PC-9 (cell line): ENCODE data around the gene CD96. TPM values are rescaled to one million over a fixed set of nuclear protein-coding genes. Genes with fewer than 3 reads are reported as not detected.
"Not testable (repeated sequence)": the region's sequence is repeated elsewhere in the genome, so short reads cannot be mapped to it uniquely, and the experiment has no call there.

Experiments used
- BruUV-seq: library from RNA; stranded (reverse); fragments of 400-500 nt; replicated peaks from 2 replicates; lab custom pipeline; 2021; lab: Mats Ljungman, UMichigan
- CTCF ChIA-PET: fragments of 300-600 bp; sonication (Branson Sonifier 250); formaldehyde crosslinking; loops from one replicate; lab custom pipeline; 2022; ENCODE audit warnings: antibody characterized with exemption; lab: Charles Lee
- POLR2A ChIA-PET: fragments of 300-600 bp; sonication (Branson Sonifier 250); formaldehyde crosslinking; loops from one replicate; lab custom pipeline; 2022; ENCODE audit warnings: antibody characterized with exemption; ENCODE audit not compliant: unreplicated experiment; lab: Charles Lee
- DNase-seq, 2 experiments: peaks; one replicate each; pipeline versions ENCODE4 v3.0.0 to v3.0.0-alpha.2; 2015 to 2022; ENCODE audit warnings: mixed read lengths in 1 of 2
- H2AFZ ChIP-seq: fragments of 200-600 bp; sonication (generic); 2 replicates; pipeline ENCODE4 v1.8.1; 2017; ENCODE audit warnings: antibody characterized with exemption
- H3F3A ChIP-seq: fragments of 200-600 bp; sonication (generic); 2 replicates; pipeline ENCODE4 v1.8.1; 2017; ENCODE audit warnings: antibody characterized with exemption, mild to moderate bottlenecking, low read depth; ENCODE audit not compliant: insufficient read depth
- H3K27ac ChIP-seq: fragments of 200-600 bp; sonication (generic); 2 replicates; pipeline ENCODE4 v1.6.1; 2016; ENCODE audit warnings: mixed run types
- H3K27me3 ChIP-seq: fragments of 200-600 bp; sonication (generic); 2 replicates; pipeline ENCODE4 v1.6.1; 2016; ENCODE audit warnings: low read depth, mixed run types; ENCODE audit not compliant: insufficient read depth
- H3K36me3 ChIP-seq: fragments of 200-600 bp; sonication (generic); 2 replicates; pipeline ENCODE4 v1.6.1; 2016; ENCODE audit warnings: low read depth, mixed run types
- H3K4me1 ChIP-seq: fragments of 200-600 bp; sonication (generic); replicated peaks from 2 replicates; pipeline ENCODE4 v1.6.1; 2016; ENCODE audit warnings: mixed run types; ENCODE audit not compliant: insufficient read depth
- H3K4me2 ChIP-seq: fragments of 200-600 bp; sonication (generic); 2 replicates; pipeline ENCODE4 v1.6.1; 2017; ENCODE audit warnings: mixed run types
- H3K4me3 ChIP-seq: fragments of 200-600 bp; sonication (generic); 2 replicates; pipeline ENCODE4 v1.6.1; 2016; ENCODE audit warnings: mixed run types
- H3K79me2 ChIP-seq: fragments of 200-600 bp; sonication (generic); 2 replicates; pipeline ENCODE4 v1.6.1; 2017; ENCODE audit warnings: low read depth, mixed run types
- H3K9me2 ChIP-seq: fragments of 200-600 bp; sonication (generic); 2 replicates; pipeline ENCODE4 v1.8.1; 2017; ENCODE audit warnings: mild to moderate bottlenecking; ENCODE audit not compliant: insufficient read depth
- H3K9me3 ChIP-seq: fragments of 200-600 bp; sonication (generic); 2 replicates; pipeline ENCODE4 v1.8.1; 2016; ENCODE audit warnings: low read depth; ENCODE audit not compliant: insufficient read depth
- H4K20me1 ChIP-seq: fragments of 200-600 bp; sonication (generic); 2 replicates; pipeline ENCODE4 v1.8.1; 2017; ENCODE audit not compliant: insufficient read depth
- CTCF ChIP-seq: fragments of 200-600 bp; sonication (generic); conservative IDR thresholded peaks from 2 replicates; pipeline ENCODE4 v1.6.1; 2017; ENCODE audit warnings: mixed run types, antibody characterized with exemption, mild to moderate bottlenecking, moderate library complexity
- EZH2 ChIP-seq: fragments of 200-600 bp; sonication (generic); IDR thresholded peaks from 2 replicates; pipeline ENCODE4 v1.8.0; 2017; ENCODE audit warnings: antibody characterized with exemption, low read depth
- intact Hi-C: fragments of 100-400 bp; cut with micrococcal nuclease; formaldehyde crosslinking; loops from one replicate; pipeline ENCODE4 v1.10.0; 2022; ENCODE audit not compliant: unreplicated experiment
- total RNA-seq: library from RNA; stranded (reverse); gene quantifications from 2 replicates; pipeline ENCODE4 v1.2.3, GENCODE V29; 2021

The CD96 gene
- total RNA-seq, 1 experiment from 2014 or later = 0.11 TPM

- no peak for DNase-seq
- CTCF ChIA-PET = no interaction called here
- Histone ChIP-seq H3K27me3 (no peaks in the 10 kb centered on the region), H3K9me3 (no peaks in the 10 kb centered on the region), H3K79me2 (no peaks in the 10 kb centered on the region), H3K4me2 (no peak overlapping the region), H3K36me3 (no peaks in the 10 kb centered on the region), H3K4me3 (no peak overlapping the region), H3F3A (no peaks in the 10 kb centered on the region), H3K9me2 (no peaks in the 10 kb centered on the region), H2AFZ (no peak overlapping the region), H3K27ac (no peak overlapping the region), H3K4me1 (no peaks in the 10 kb centered on the region), H4K20me1 (no peaks in the 10 kb centered on the region)
- TF ChIP-seq EZH2 = no peak
- TF ChIP-seq CTCF = no peak
- intact Hi-C loops = no loop called here
- no TSS peak for BruUV-seq
- POLR2A ChIA-PET = no interaction called here
These were observed 24.2 kb upstream of the CD96 start for GRCh38 chr3:111517801-111518200.

GRCh38 chr3:111519178-111519855 lies 22.7 kb upstream of the CD96 start:
- Histone ChIP-seq H4K20me1 (no peaks in the 10 kb centered on the region), H2AFZ (no peak overlapping the region), H3K4me2 (no peak overlapping the region), H3K4me3 (no peak overlapping the region), H3F3A (no peaks in the 10 kb centered on the region), H3K27ac (no peak overlapping the region), H3K4me1 (no peaks in the 10 kb centered on the region), H3K9me3 (no peaks in the 10 kb centered on the region), H3K27me3 (no peaks in the 10 kb centered on the region), H3K9me2 (no peaks in the 10 kb centered on the region), H3K79me2 (no peaks in the 10 kb centered on the region), H3K36me3 (no peaks in the 10 kb centered on the region)
- TF ChIP-seq EZH2 (no peak), CTCF (no peak)
- ChIA-PET POLR2A (no interaction called here), CTCF (no interaction called here)
- no peak for DNase-seq
- BruUV-seq = no TSS peak
- intact Hi-C loops = no loop called here

GRCh38 chr3:111521891-111522290 lies 20.1 kb upstream of the CD96 start:
- H3F3A ChIP-seq = no peaks in the 10 kb centered on the region
- no peak overlapping the region for H3K27ac ChIP-seq
- no peaks in the 10 kb centered on the region for H3K36me3 ChIP-seq
- no TSS peak for BruUV-seq
- ChIA-PET POLR2A (interaction anchor here (0.6 kb wide), 1 partner anchor 95 kb away, joined by 7 read pairs; no protein-coding TSS in a partner anchor), CTCF (no interaction called here)
- no peaks in the 10 kb centered on the region for H4K20me1 ChIP-seq
- H3K4me2 ChIP-seq = no peak overlapping the region
- DNase-seq = no peak
- H3K4me1 ChIP-seq = no peaks in the 10 kb centered on the region
- H2AFZ ChIP-seq = no peak overlapping the region
- no peaks in the 10 kb centered on the region for H3K9me2 ChIP-seq
- H3K9me3 ChIP-seq = peaks cover 3% of the 10 kb centered on the region; the same call in 1 of the 2 replicates
- H3K27me3 ChIP-seq = no peaks in the 10 kb centered on the region
- no peak for TF ChIP-seq EZH2
- no peak for TF ChIP-seq CTCF
- intact Hi-C loops = no loop called here
- no peaks in the 10 kb centered on the region for H3K79me2 ChIP-seq
- H3K4me3 ChIP-seq = no peak overlapping the region

DNA sequence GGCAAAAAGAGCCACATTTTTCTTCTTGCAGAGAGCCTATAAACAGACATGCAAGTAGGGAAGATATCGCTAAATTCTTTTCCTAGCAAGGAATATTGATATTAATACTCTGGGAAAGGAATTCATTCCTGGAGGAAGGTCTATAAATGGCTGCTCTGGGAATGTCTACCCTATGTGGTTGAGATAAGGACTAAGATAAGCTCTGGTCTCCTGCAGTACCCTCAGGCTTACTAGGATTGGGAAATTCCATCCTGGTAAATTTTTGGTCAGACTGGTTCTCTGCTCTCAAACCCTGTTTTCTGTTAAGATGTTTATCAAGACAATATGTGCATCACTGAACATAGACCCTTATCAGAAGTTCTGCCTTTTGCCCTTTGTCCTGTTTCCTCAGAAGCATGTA lies 17.5 kb upstream of the CD96 start:
- H3K27ac ChIP-seq, CTCF ChIA-PET, H3K9me3 ChIP-seq, H3K9me2 ChIP-seq, BruUV-seq, POLR2A ChIA-PET, H3F3A ChIP-seq, H4K20me1 ChIP-seq, H3K4me3 ChIP-seq, intact Hi-C loops, H2AFZ ChIP-seq, DNase-seq, H3K4me2 ChIP-seq, H3K36me3 ChIP-seq, H3K4me1 ChIP-seq, H3K79me2 ChIP-seq, H3K27me3 ChIP-seq: not testable (repeated sequence)
